Suprapubic skin (tissue), 4 donors: ENCODE results near the gene NAALAD2. TPM values are rescaled to one million over a fixed set of nuclear protein-coding genes. Genes with fewer than 3 reads are reported as not detected.

Source experiments
- DNase-seq, 2 donors: peaks; one replicate each; pipeline ENCODE4 v3.0.0-alpha.2; 2019; ENCODE audit warnings: low spot score in 2 of 2
- H3K27ac ChIP-seq: fragments of 200-600 bp; sonication (generic); one replicate; pipeline ENCODE4 v1.5.1; 2019
- H3K27me3 ChIP-seq: fragments of 200-600 bp; sonication (generic); one replicate; pipeline ENCODE4 v1.5.1; 2019
- H3K36me3 ChIP-seq: fragments of 200-600 bp; sonication (generic); one replicate; pipeline ENCODE4 v1.5.1; 2019
- H3K4me1 ChIP-seq: fragments of 200-600 bp; sonication (generic); one replicate; pipeline ENCODE4 v1.5.1; 2019
- H3K4me3 ChIP-seq: fragments of 200-600 bp; sonication (generic); one replicate; pipeline ENCODE4 v1.5.1; 2019; ENCODE audit warnings: mild to moderate bottlenecking
- H3K9me3 ChIP-seq: fragments of 200-600 bp; sonication (generic); one replicate; pipeline ENCODE4 v1.5.1; 2019
- CTCF ChIP-seq, 2 donors: fragments of 200-600 bp in 1 of 2; fragments of 450-650 bp in 1 of 2; sonication (generic) in 1 of 2; IDR thresholded peaks; one replicate each; pipeline ENCODE4 v1.5.1; 2016 to 2019; ENCODE audit warnings: antibody characterized with exemption in 2 of 2, mild to moderate bottlenecking in 1 of 2, moderate library complexity in 1 of 2
- EP300 ChIP-seq: sonication (generic); formaldehyde crosslinking; IDR thresholded peaks from one replicate; pipeline ENCODE4 v1.6.1; 2017; ENCODE audit warnings: antibody characterized with exemption
- POLR2A ChIP-seq, 2 donors: fragments of 450-650 bp; IDR thresholded peaks; one replicate each; pipeline ENCODE4 v1.6.1; 2017; ENCODE audit warnings: antibody characterized with exemption in 2 of 2, mild to moderate bottlenecking in 2 of 2, moderate library complexity in 2 of 2
- POLR2AphosphoS5 ChIP-seq, 3 donors: sonication (generic); formaldehyde crosslinking; IDR thresholded peaks; one replicate each; pipeline ENCODE4 v1.6.1; 2017; ENCODE audit warnings: antibody characterized with exemption in 3 of 3
- WGBS: methylation state at CpG from one replicate; pipeline ENCODE4 v1.1.5; 2018; 5-methylcytosine and 5-hydroxymethylcytosine counted together
- total RNA-seq, 4 donors: library from RNA; depleted of rRNA; stranded (reverse); fragments of >200 nt; gene quantifications; one replicate each; pipeline ENCODE4 v1.1.0, GENCODE V29; 2016

Gene NAALAD2
- total RNA-seq, 4 donors from 2014 or later = 0.57 to 9.2 TPM; not detected in 2

- no peak for DNase-seq
- Histone ChIP-seq H3K4me1 (peaks cover 26% of the 10 kb centered on the region), H3K36me3 (no peaks in the 10 kb centered on the region), H3K9me3 (no peaks in the 10 kb centered on the region), H3K27me3 (no peaks in the 10 kb centered on the region), H3K4me3 (no peak overlapping the region), H3K27ac (no peak overlapping the region)
- WGBS = 57% methylated on average over 1 of the region's 1 CpG
- TF ChIP-seq POLR2AphosphoS5 (IDR thresholded peaks at IDR 0.05) = no peak
- TF ChIP-seq POLR2A (IDR thresholded peaks at IDR 0.05) = no peak
- no peak for TF ChIP-seq CTCF (IDR thresholded peaks at IDR 0.05)
- no peak for TF ChIP-seq EP300
Observed at GRCh38 chr11:90220391-90220790, 85.9 kb downstream of the NAALAD2 start.

- Histone ChIP-seq H3K36me3 (no peaks in the 10 kb centered on the region), H3K27me3 (no peaks in the 10 kb centered on the region), H3K27ac (peak overlapping the region; percentile 81), H3K9me3 (no peaks in the 10 kb centered on the region), H3K4me1 (peaks cover 26% of the 10 kb centered on the region), H3K4me3 (peak overlapping the region; percentile 69)
- TF ChIP-seq EP300 (no peak), CTCF (IDR thresholded peaks at IDR 0.05) (no peak), POLR2A (IDR thresholded peaks at IDR 0.05) (no peak), POLR2AphosphoS5 (IDR thresholded peaks at IDR 0.05) (no peak)
- no peak for DNase-seq
- 7% methylated on average over 16 of the region's 16 CpGs for WGBS
Observed at GRCh38 chr11:90221803-90222458, 87.5 kb downstream of the NAALAD2 start.

GRCh38 chr11:90222459-90223247, 88.2 kb downstream of the NAALAD2 start, which contains the start of gene CHORDC1:
Gene CHORDC1 (minus strand): TSS chr11:90223049. CDS start chr11:90222954, 95 bp downstream.
- H3K36me3 ChIP-seq = no peaks in the 10 kb centered on the region
- H3K27me3 ChIP-seq = no peaks in the 10 kb centered on the region
- WGBS = 0% methylated on average over 33 of the region's 71 CpGs
- peak within 1 kb of the TSS; percentile 81 for H3K27ac ChIP-seq
- peak; percentile 93 to 95 for DNase-seq
- TF ChIP-seq POLR2A (IDR thresholded peaks at IDR 0.05) (peak in 1 of 2 donors; percentile 75), POLR2AphosphoS5 (IDR thresholded peaks at IDR 0.05) (peak in 2 of 3 donors; percentile 11 to 57), CTCF (IDR thresholded peaks at IDR 0.05) (no peak), EP300 (no peak)
- peaks cover 26% of the 10 kb centered on the region for H3K4me1 ChIP-seq
- peak within 1 kb of the TSS; percentile 69 for H3K4me3 ChIP-seq
- no peaks in the 10 kb centered on the region for H3K9me3 ChIP-seq

GRCh38 chr11:90223248-90223585, 88.8 kb downstream of the NAALAD2 start:
- H3K9me3 ChIP-seq = no peaks in the 10 kb centered on the region
- peaks cover 26% of the 10 kb centered on the region for H3K4me1 ChIP-seq
- 0% methylated on average over 12 of the region's 12 CpGs for whole genome bisulfite sequencing
- no peak for DNase-seq
- peak overlapping the region; percentile 81 for H3K27ac ChIP-seq
- no peaks in the 10 kb centered on the region for H3K36me3 ChIP-seq
- H3K4me3 ChIP-seq = peak overlapping the region; percentile 69
- TF ChIP-seq EP300 (no peak), POLR2A (IDR thresholded peaks at IDR 0.05) (no peak), POLR2AphosphoS5 (IDR thresholded peaks at IDR 0.05) (no peak), CTCF (IDR thresholded peaks at IDR 0.05) (no peak)
- H3K27me3 ChIP-seq = no peaks in the 10 kb centered on the region

- TF ChIP-seq EP300 (no peak), POLR2A (IDR thresholded peaks at IDR 0.05) (no peak), CTCF (IDR thresholded peaks at IDR 0.05) (no peak), POLR2AphosphoS5 (IDR thresholded peaks at IDR 0.05) (no peak)
- DNase-seq = no peak
- no peaks in the 10 kb centered on the region for H3K9me3 ChIP-seq
- H3K27me3 ChIP-seq = no peaks in the 10 kb centered on the region
- H3K27ac ChIP-seq = no peak overlapping the region
- no peak overlapping the region for H3K4me3 ChIP-seq
- H3K4me1 ChIP-seq = peaks cover 8% of the 10 kb centered on the region
- H3K36me3 ChIP-seq = no peaks in the 10 kb centered on the region
- 97% methylated on average over 3 of the region's 3 CpGs for WGBS
Observed at GRCh38 chr11:90228056-90228455, 93.6 kb downstream of the NAALAD2 start.
